WTC11 (cell line): ENCODE results near the gene TNFSF9. TPM values are rescaled to one million over a fixed set of nuclear protein-coding genes. Genes with fewer than 3 reads are reported as not detected.
A peak's percentile ranks its signal among the peaks of the same experiment; 100 is the strongest.

Source experiments
- ATAC-seq: fragments of 200-7000 bp; cut with Tn5 transposase; 2 replicates; pipeline ENCODE4 v1.10.0; 2021; ENCODE audit warnings: mild to moderate bottlenecking, moderate library complexity
- CTCF ChIA-PET: fragments of 300-600 bp; sonication (Branson Sonifier 250); formaldehyde crosslinking; loops from one replicate; lab custom pipeline; 2021; ENCODE audit warnings: antibody characterized with exemption; lab: Charles Lee
- POLR2A ChIA-PET: fragments of 350-600 bp; sonication (Branson Sonifier 250); formaldehyde crosslinking; loops from one replicate; lab custom pipeline; 2021; ENCODE audit warnings: antibody characterized with exemption; lab: Charles Lee
- DNase-seq: peaks from one replicate; pipeline ENCODE4 v3.0.0; 2021; ENCODE audit warnings: low spot score
- H3K27ac Mint-ChIP-seq: 2 replicates; pipeline ENCODE4 v1.8.0; 2021; ENCODE audit warnings: mixed read lengths
- H3K27me3 Mint-ChIP-seq: 2 replicates; pipeline ENCODE4 v1.8.0; 2021; ENCODE audit warnings: low read depth, mild to moderate bottlenecking, moderate library complexity, mixed read lengths
- H3K36me3 Mint-ChIP-seq: 2 replicates; pipeline ENCODE4 v1.8.0; 2021; ENCODE audit warnings: mixed read lengths
- H3K4me1 Mint-ChIP-seq: 2 replicates; pipeline ENCODE4 v1.8.0; 2022; ENCODE audit warnings: mixed read lengths
- H3K4me3 Mint-ChIP-seq: 2 replicates; pipeline ENCODE4 v1.8.0; 2021; ENCODE audit warnings: mild to moderate bottlenecking, moderate library complexity, mixed read lengths
- H3K9me3 Mint-ChIP-seq: 2 replicates; pipeline ENCODE4 v1.8.0; 2021; ENCODE audit warnings: mixed read lengths
- ATF3 ChIP-seq: sonication (generic); formaldehyde crosslinking; conservative IDR thresholded peaks from 2 replicates; pipeline ENCODE4 v1.8.1; 2022; ENCODE audit warnings: mild to moderate bottlenecking, missing genetic modification reagents
- ATF6 ChIP-seq: sonication (generic); formaldehyde crosslinking; IDR thresholded peaks from 2 replicates; pipeline ENCODE4 v1.8.1; 2023; ENCODE audit warnings: mild to moderate bottlenecking, missing genetic modification reagents
- E2F5 ChIP-seq: sonication (generic); formaldehyde crosslinking; IDR thresholded peaks from 2 replicates; pipeline ENCODE4 v1.8.1; 2022; ENCODE audit warnings: mild to moderate bottlenecking, moderate library complexity, missing genetic modification reagents
- ESRRA ChIP-seq: sonication (generic); formaldehyde crosslinking; IDR thresholded peaks from 2 replicates; pipeline ENCODE4 v1.8.1; 2022; ENCODE audit warnings: mild to moderate bottlenecking, missing genetic modification reagents, borderline replicate concordance
- ETV6 ChIP-seq: sonication (generic); formaldehyde crosslinking; IDR thresholded peaks from 2 replicates; pipeline ENCODE4 v1.8.1; 2022; ENCODE audit warnings: mild to moderate bottlenecking, missing genetic modification reagents
- FOXP4 ChIP-seq: sonication (generic); formaldehyde crosslinking; IDR thresholded peaks from 2 replicates; pipeline ENCODE4 v1.8.0; 2022; ENCODE audit warnings: mild to moderate bottlenecking, missing genetic modification reagents
- HMGXB4 ChIP-seq: sonication (generic); formaldehyde crosslinking; IDR thresholded peaks from 2 replicates; pipeline ENCODE4 v1.8.1; 2023; ENCODE audit warnings: mild to moderate bottlenecking, moderate library complexity, missing genetic modification reagents
- IRF1 ChIP-seq: sonication (generic); formaldehyde crosslinking; IDR thresholded peaks from 2 replicates; pipeline ENCODE4 v1.8.0; 2023; ENCODE audit warnings: missing genetic modification reagents
- JUN ChIP-seq: sonication (generic); formaldehyde crosslinking; IDR thresholded peaks from 2 replicates; pipeline ENCODE4 v1.8.0; 2023; ENCODE audit warnings: mild to moderate bottlenecking, missing genetic modification reagents
- KAT7 ChIP-seq: sonication (generic); formaldehyde crosslinking; IDR thresholded peaks from 2 replicates; pipeline ENCODE4 v1.8.1; 2023; ENCODE audit warnings: missing genetic modification reagents, mild to moderate bottlenecking, borderline replicate concordance
- NFE2L1 ChIP-seq: sonication (generic); formaldehyde crosslinking; IDR thresholded peaks from 2 replicates; pipeline ENCODE4 v1.8.1; 2023; ENCODE audit warnings: missing genetic modification reagents
- NFYB ChIP-seq: sonication (generic); formaldehyde crosslinking; conservative IDR thresholded peaks from 2 replicates; pipeline ENCODE4 v1.8.0; 2022; ENCODE audit warnings: low read depth, missing genetic modification reagents
- NR2C2 ChIP-seq: sonication (generic); formaldehyde crosslinking; IDR thresholded peaks from 2 replicates; pipeline ENCODE4 v1.8.0; 2022; ENCODE audit warnings: mild to moderate bottlenecking, missing genetic modification reagents
- PRDM15 ChIP-seq: sonication (generic); formaldehyde crosslinking; IDR thresholded peaks from 2 replicates; pipeline ENCODE4 v1.8.0; 2022; ENCODE audit warnings: missing genetic modification reagents
- PRRX2 ChIP-seq: fragments of 250-450 bp; sonication (Bioruptor Pico); IDR thresholded peaks from 2 replicates; pipeline ENCODE4 v1.8.0; 2021; ENCODE audit warnings: mild to moderate bottlenecking
- RELA ChIP-seq: sonication (generic); formaldehyde crosslinking; IDR thresholded peaks from 2 replicates; pipeline ENCODE4 v1.8.1; 2022; ENCODE audit warnings: missing genetic modification reagents, mild to moderate bottlenecking, borderline replicate concordance
- SMAD3 ChIP-seq: sonication (generic); formaldehyde crosslinking; IDR thresholded peaks from 2 replicates; pipeline ENCODE4 v1.8.0; 2022; ENCODE audit warnings: missing genetic modification reagents, mild to moderate bottlenecking, borderline replicate concordance
- ZBTB21 ChIP-seq: sonication (generic); formaldehyde crosslinking; IDR thresholded peaks from 2 replicates; pipeline ENCODE4 v1.8.1; 2023; ENCODE audit warnings: mild to moderate bottlenecking, missing genetic modification reagents, borderline replicate concordance
- ZNF219 ChIP-seq: sonication (generic); formaldehyde crosslinking; IDR thresholded peaks from 2 replicates; pipeline ENCODE4 v1.8.0; 2023; ENCODE audit warnings: missing genetic modification reagents, mild to moderate bottlenecking, borderline replicate concordance
- ZNF317 ChIP-seq: sonication (generic); formaldehyde crosslinking; IDR thresholded peaks from 2 replicates; pipeline ENCODE4 v1.8.1; 2023; ENCODE audit warnings: low read depth, mild to moderate bottlenecking, moderate library complexity, missing genetic modification reagents, borderline replicate concordance
- total RNA-seq: library from RNA; stranded (reverse); gene quantifications from 3 replicates; pipeline ENCODE4 v1.2.3, GENCODE V29; 2021
- TF ChIP-seq, protein P1 (sequence below): sonication (generic); formaldehyde crosslinking; IDR thresholded peaks from 2 replicates; pipeline ENCODE4 v1.8.1; 2022; ENCODE audit warnings: low read depth, mild to moderate bottlenecking, moderate library complexity, missing genetic modification reagents, borderline replicate concordance

TNFSF9 gene
- total RNA-seq, 1 experiment from 2014 or later, result 2.9 TPM

DNA sequence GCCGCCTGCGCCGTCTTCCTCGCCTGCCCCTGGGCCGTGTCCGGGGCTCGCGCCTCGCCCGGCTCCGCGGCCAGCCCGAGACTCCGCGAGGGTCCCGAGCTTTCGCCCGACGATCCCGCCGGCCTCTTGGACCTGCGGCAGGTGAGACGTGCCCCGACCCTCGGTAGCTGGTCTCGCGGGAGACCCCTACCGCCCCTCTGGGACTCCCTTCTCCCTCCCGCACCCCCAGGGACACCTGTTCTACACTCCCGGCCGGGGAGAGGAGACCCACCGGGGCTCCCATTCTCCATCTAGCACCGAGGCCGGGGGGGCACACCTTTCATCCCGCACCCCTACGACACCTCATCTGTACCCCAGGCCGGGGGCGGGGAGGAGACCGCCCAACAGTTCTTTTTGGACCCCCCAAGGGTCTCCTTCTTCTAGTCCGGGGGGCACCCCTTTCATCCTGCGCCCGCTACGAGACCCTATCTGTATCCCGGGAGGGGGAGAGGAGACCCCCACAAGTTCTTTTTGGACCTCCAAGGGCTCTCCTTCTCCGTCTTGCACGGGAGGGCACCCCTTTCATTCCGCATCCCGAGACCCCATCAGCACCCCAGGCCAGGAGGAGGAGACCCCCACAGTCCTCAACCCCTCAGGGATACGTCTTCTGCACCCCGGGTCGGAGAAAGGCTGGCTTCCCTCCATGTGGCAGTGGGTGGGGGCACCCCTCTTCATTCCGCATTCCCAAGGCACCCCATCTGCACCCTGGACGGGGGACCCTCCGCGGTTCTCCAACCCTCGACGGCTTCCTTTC, 533 bp downstream of the TNFSF9 start (continued):
- no peak for TF ChIP-seq ATF3 (CRISPR knock-in tag)
- no peak for TF ChIP-seq ATF6
- TF ChIP-seq ETV6 (CRISPR knock-in tag), result no peak
- TF ChIP-seq HMGXB4 (CRISPR knock-in tag), result no peak
- peak; percentile 40; the same call in 1 of the 2 replicates for TF ChIP-seq E2F5
- TF ChIP-seq PRRX2, result no peak
- no peak for TF ChIP-seq ZNF317 (CRISPR knock-in tag)
- no peak for TF ChIP-seq KAT7 (CRISPR knock-in tag)

- Mint-ChIP-seq H3K27me3 (peaks cover 87% of the 10 kb centered on the region), H3K4me3 (peak overlapping the region; percentile 74), H3K4me1 (peaks cover 48% of the 10 kb centered on the region), H3K27ac (no peak overlapping the region; the same call in 1 of the 2 replicates), H3K36me3 (peaks cover 11% of the 10 kb centered on the region), H3K9me3 (peaks cover 15% of the 10 kb centered on the region)
- ATAC-seq (no peak), DNase-seq (no peak)
- CTCF ChIA-PET, result interaction anchor here (1.3 kb wide), 1 partner anchor 15 kb away, joined by 4 read pairs; no protein-coding TSS in a partner anchor
- POLR2A ChIA-PET, result no interaction called here
- no peak for TF ChIP-seq JUN (CRISPR knock-in tag)
- no peak for TF ChIP-seq NFE2L1 (CRISPR knock-in tag)
- no peak for TF ChIP-seq ZBTB21
- no peak for TF ChIP-seq FOXP4 (CRISPR knock-in tag)
- no peak for TF ChIP-seq ZNF219 (CRISPR knock-in tag)
- no peak for TF ChIP-seq RELA (CRISPR knock-in tag)
- TF ChIP-seq, protein P1, sequence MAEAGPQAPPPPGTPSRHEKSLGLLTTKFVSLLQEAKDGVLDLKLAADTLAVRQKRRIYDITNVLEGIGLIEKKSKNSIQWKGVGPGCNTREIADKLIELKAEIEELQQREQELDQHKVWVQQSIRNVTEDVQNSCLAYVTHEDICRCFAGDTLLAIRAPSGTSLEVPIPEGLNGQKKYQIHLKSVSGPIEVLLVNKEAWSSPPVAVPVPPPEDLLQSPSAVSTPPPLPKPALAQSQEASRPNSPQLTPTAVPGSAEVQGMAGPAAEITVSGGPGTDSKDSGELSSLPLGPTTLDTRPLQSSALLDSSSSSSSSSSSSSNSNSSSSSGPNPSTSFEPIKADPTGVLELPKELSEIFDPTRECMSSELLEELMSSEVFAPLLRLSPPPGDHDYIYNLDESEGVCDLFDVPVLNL (CRISPR knock-in tag), result no peak
- no peak for TF ChIP-seq PRDM15 (CRISPR knock-in tag)
- no peak for TF ChIP-seq NFYB (CRISPR knock-in tag)
- no peak for TF ChIP-seq ESRRA (CRISPR knock-in tag)
- TF ChIP-seq E2F5, result no peak
- TF ChIP-seq IRF1 (CRISPR knock-in tag), result no peak
- no peak for TF ChIP-seq SMAD3 (CRISPR knock-in tag)
- TF ChIP-seq NR2C2 (CRISPR knock-in tag), result no peak
Measured at GRCh38 chr19:6531956-6532243, 1.1 kb downstream of the TNFSF9 start.
